BJ (cell line): ENCODE data around the gene MRPS35. TPM values are rescaled to one million over a fixed set of nuclear protein-coding genes. Genes with fewer than 3 reads are reported as not detected.
A peak's percentile ranks its signal among the peaks of the same experiment; 100 is the strongest.

Source experiments
- CTCF ChIA-PET: fragments of 350-600 bp; formaldehyde crosslinking; extraction: SDS; loops from one replicate; lab custom pipeline; 2021; ENCODE audit warnings: antibody characterized with exemption, inconsistent platforms; lab: Yijun Ruan, JAX
- POLR2A ChIA-PET: fragments of 300-600 bp; sonication (Branson Sonifier 250); formaldehyde crosslinking; extraction: SDS; loops from one replicate; lab custom pipeline; 2021; ENCODE audit warnings: antibody characterized with exemption; lab: Charles Lee
- DNase-seq: peaks from one replicate; pipeline ENCODE4 v3.0.0-alpha.2; 2011; ENCODE audit warnings: low read depth
- H3K27me3 ChIP-seq: 2 replicates; pipeline ENCODE4 v1.6.0; 2011; ENCODE audit warnings: low read length; ENCODE audit not compliant: control insufficient read depth, insufficient read depth
- H3K36me3 ChIP-seq: 2 replicates; pipeline ENCODE4 v1.5.1; 2011; ENCODE audit warnings: low read length; ENCODE audit not compliant: control insufficient read depth, insufficient read depth
- H3K4me3 ChIP-seq: 2 replicates; pipeline ENCODE4 v1.5.1; 2011; ENCODE audit warnings: low read depth, mild to moderate bottlenecking, control low read depth, low read length
- CTCF ChIP-seq: IDR thresholded peaks from 2 replicates; pipeline ENCODE4 v1.5.1; 2011; ENCODE audit warnings: low read depth, mild to moderate bottlenecking, control low read depth, inconsistent platforms, low read length, moderate library complexity; ENCODE audit not compliant: insufficient read depth
- polyA plus RNA-seq: library from polyadenylated mRNA; depleted of rRNA; stranded (reverse); fragments of >200 nt; gene quantifications from 2 replicates; pipeline ENCODE4 v1.2.3, GENCODE V29; 2011

The MRPS35 gene
- polyA plus RNA-seq, 1 experiment: 45.8 TPM

DNA sequence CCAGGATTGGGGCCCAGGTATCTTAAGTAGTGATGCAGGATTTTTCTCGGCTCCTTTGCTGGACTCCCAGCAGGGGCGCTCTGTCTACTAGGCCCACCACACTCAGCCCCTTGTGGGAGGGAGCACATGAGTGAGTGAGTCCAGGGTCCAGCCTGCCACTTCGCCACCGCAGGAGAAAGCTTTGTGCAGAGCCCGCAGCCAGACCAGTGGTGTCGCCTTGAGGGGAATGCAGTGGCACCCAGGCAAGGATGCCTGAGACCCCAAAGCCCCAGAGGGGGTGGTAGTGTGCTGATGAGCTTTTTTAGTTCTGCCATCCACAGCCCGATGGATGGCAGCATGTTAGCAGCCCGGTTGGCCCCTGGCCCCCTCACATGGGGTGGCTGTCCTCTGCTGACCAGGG lies 5.4 kb upstream of the MRPS35 start:
- Histone ChIP-seq H3K27me3 (no peaks in the 10 kb centered on the region), H3K36me3 (no peaks in the 10 kb centered on the region), H3K4me3 (no peak overlapping the region)
- DNase-seq: no peak
- TF ChIP-seq CTCF: no peak
- POLR2A ChIA-PET: no interaction called here
- CTCF ChIA-PET: no interaction called here

DNA sequence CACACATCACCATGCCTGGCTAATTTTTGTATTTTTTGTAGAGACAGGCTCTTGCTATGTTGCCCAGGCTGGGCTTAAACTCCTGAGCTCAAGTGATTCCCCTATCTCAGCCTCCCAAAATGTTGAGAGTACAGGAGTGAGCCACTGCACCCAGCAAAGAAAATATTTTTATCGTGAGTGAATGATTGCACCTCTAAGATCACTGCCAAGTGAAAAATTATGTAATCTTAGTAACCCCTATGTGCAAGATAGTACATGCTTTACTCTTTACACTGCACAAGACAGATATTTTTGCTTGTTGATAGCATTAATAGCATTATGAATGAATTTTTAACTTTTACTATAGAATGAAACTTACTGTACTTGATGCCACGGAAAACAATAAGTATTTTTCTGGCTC lies 3.4 kb upstream of the MRPS35 start:
- H3K36me3 ChIP-seq: no peaks in the 10 kb centered on the region
- CTCF ChIA-PET: no interaction called here
- no peak for DNase-seq
- POLR2A ChIA-PET: no interaction called here
- no peaks in the 10 kb centered on the region for H3K27me3 ChIP-seq
- TF ChIP-seq CTCF: no peak
- no peak overlapping the region for H3K4me3 ChIP-seq

GRCh38 chr12:27709212-27709931 lies 1.3 kb upstream of the MRPS35 start:
- ChIA-PET POLR2A (no interaction called here), CTCF (interaction anchor here (1.5 kb wide), 1 partner anchor 9 kb away, joined by 4 read pairs; no protein-coding TSS in a partner anchor)
- H3K4me3 ChIP-seq: peak overlapping the region; percentile 63
- no peak for DNase-seq
- no peaks in the 10 kb centered on the region for H3K27me3 ChIP-seq
- no peak for TF ChIP-seq CTCF
- H3K36me3 ChIP-seq: no peaks in the 10 kb centered on the region; the same call in 1 of the 2 replicates

- Histone ChIP-seq H3K27me3 (no peaks in the 10 kb centered on the region), H3K36me3 (no peaks in the 10 kb centered on the region; the same call in 1 of the 2 replicates), H3K4me3 (peak overlapping the region; percentile 63)
- DNase-seq: peak; percentile 10
- CTCF ChIA-PET: interaction anchor here (1.5 kb wide), 1 partner anchor 9 kb away, joined by 4 read pairs; no protein-coding TSS in a partner anchor
- POLR2A ChIA-PET: no interaction called here
- TF ChIP-seq CTCF: no peak
These were observed 570 bp upstream of the MRPS35 start for GRCh38 chr12:27709932-27710591.

GRCh38 chr12:27711317-27711682 lies 668 bp downstream of the MRPS35 start:
- POLR2A ChIA-PET: no interaction called here
- no peak for TF ChIP-seq CTCF
- DNase-seq: no peak
- H3K4me3 ChIP-seq: peak overlapping the region; percentile 63
- CTCF ChIA-PET: no interaction called here
- no peaks in the 10 kb centered on the region; the same call in none of the 2 replicates for H3K36me3 ChIP-seq
- H3K27me3 ChIP-seq: no peaks in the 10 kb centered on the region
